Forelimb muscle (tissue), 1 donor: ENCODE results near the gene DRC1. TPM values are rescaled to one million over a fixed set of nuclear protein-coding genes. Genes with fewer than 3 reads are reported as not detected.

ENCODE experiments used
- DNase-seq: peaks from one replicate; pipeline ENCODE4 v3.0.0-alpha.2; 2013; ENCODE audit warnings: low read depth
- polyA plus RNA-seq: library from polyadenylated mRNA; unstranded; fragments of 120-200 nt; gene quantifications from one replicate; pipeline ENCODE4 v1.2.1, GENCODE V29; 2013; ENCODE audit not compliant: insufficient read length

The DRC1 gene
- polyA plus RNA-seq, 1 donor, result 0.16 TPM

DNA sequence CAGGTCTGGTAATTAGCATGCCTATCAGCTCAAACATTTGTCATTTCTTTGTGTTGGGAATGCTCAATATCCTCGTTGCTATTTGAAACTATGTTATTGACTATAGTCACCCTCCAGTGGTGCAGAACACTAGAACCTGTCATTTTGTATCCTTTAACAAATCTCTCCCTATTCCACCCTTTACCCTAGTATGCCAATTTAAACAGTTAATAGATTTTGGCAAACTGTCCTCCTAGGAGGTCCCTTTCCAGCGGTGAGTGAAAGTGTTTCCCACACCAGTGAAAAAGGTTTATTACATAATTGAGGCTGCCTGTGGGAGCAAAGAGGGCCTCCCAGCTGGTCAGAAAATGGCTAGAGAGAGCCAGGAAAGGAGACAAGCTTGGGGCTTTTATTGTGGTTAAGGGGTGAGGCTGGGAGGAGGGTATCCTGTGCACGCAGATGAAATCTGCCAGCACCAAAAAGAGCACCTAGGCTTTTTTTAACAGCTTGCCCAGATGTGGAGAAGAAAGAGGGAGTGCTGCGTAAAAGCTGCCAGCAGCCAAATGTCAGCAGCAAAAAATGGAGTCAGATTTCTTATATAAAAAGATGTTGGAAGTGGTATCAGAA lies 1.8 kb upstream of the DRC1 start:
- DNase-seq, result no peak

DNA sequence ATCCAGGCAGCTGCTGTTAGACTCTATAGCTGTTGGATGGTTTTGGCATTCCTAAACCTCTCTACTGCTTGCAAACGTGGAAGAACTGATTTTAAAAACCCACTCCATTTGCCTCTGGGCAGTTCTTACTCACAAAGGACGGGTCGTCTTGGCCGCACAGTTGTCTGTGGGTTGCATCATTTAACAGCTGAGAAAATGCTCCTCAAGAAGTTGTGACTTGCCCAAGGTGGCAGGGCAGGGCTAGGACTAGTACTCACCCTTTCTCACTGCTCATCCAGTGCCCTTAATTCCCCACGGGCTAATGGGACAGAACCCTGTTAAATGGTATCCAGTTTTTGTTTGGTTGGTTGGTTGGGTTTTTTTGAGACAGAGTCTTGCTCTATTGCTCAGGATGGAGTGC lies 997 bp upstream of the DRC1 start:
- DNase-seq, result no peak

GRCh38 chr2:26407526-26407925 lies 5.8 kb downstream of the DRC1 start:
- no peak for DNase-seq

- no peak for DNase-seq
Observed at GRCh38 chr2:26409785-26410184, 8.1 kb downstream of the DRC1 start.

GRCh38 chr2:26410764-26411243 lies 9.1 kb downstream of the DRC1 start:
- DNase-seq, result no peak

DNA sequence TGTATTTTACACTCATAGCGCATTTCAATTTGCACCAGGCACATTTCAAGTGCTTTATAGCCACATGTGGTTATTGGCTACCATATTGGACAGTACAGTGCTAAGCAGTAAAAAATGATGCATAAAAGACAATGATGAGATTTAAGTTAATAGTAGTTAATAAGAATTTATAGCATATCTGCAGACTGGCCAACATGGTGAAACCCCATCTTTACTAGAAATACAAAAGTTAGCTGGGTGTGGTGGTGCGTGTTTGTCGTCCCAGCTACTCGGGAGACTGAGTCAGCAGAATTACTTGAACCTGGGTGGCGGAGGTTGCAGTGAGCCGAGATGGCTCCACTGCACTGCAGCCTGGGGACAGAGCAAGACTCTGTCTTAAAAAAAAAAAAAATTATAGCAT lies 9.7 kb downstream of the DRC1 start:
- no peak for DNase-seq

- DNase-seq, result no peak
Observed at GRCh38 chr2:26412091-26412673, 10.5 kb downstream of the DRC1 start.

DNA sequence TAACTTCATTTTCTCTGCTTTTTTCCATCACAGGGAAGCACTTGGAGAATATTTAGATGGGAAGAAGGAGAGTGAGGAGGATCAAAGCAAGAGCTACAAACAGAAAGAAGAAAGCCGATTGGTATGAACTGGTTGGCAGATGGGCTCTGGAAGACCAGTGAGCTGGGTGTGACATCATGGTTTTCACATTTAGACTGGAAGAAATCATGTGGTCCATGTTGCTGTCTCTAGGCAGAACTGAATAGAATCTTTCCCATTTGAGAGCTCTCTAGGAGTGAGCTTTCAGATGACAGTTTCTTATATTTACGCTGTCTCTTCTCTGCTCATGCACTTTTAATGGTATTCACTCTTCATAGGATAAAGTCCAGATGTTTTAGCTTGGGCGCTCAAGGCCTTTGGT lies 12.6 kb downstream of the DRC1 start:
- no peak for DNase-seq

DNA sequence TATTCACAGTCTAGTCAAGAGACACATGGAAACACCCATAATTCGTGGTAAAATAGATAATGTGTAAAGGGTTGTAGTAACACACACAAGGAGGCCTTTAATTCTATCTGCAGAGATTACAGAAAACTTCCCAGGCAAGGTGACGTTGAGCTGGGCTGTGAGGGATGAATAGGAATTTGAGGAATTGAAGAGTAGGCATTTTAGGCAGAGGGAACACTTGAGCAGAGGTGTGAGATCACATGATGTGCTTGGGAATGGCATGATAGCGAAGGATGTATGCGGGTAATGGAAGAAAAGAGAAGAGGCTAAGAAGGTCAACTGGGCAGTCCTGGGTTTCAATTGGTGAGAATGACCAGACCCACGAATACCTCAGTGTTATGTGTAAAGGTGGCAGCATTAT lies 20.2 kb downstream of the DRC1 start:
- no peak for DNase-seq

DNA sequence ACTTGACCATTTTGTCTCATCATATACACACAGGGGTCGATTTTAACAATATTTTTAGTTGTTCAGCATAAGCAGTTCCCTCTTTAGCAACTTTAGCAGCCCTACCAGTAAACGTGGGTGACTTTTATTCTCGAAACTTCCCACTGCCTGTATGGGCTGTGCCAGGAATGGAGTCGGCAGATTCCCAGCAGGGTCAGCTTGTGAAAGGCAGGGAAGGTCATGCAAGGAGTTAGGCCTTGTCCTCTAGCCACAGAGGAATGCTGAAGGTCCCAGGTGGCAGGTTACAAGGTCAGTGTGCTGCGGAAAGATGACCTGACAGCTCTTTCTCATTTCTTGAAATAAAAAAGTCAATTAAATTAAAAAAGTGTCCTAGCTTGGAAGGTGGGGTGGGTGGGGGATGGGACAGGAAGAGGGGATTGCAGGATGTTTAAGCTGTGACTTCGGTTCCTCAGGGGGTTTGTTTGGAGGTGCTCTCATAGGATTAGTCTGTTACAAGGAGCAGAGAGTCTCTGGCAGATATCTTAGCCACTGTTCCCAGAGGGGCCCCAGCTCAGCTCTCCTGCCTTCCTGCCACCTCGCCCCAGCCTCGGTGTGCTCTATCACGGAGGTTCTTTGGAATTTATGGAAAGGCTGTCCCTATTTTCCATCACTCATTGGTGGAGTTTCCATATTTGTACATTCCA lies 21.4 kb downstream of the DRC1 start:
- no peak for DNase-seq

DNA sequence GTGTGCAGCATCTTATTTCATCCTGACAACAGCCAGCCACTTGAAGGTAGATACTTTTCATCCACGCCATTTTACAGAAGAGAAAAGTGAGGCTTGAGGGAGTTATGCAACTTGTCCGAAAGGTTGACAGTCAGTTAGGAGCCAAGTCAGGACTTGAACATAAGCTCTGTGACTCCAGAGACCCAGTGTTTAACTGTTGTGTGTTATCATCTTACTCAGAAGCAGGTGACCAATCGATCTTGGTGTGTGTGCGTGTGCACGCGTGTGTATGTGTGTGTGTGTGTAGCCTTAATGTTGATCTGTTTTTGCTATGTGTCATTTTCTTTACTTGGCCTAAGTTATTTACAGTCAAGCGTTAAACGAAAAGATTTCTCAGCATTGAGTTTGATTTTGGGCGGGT lies 22.0 kb downstream of the DRC1 start:
- no peak for DNase-seq

DNA sequence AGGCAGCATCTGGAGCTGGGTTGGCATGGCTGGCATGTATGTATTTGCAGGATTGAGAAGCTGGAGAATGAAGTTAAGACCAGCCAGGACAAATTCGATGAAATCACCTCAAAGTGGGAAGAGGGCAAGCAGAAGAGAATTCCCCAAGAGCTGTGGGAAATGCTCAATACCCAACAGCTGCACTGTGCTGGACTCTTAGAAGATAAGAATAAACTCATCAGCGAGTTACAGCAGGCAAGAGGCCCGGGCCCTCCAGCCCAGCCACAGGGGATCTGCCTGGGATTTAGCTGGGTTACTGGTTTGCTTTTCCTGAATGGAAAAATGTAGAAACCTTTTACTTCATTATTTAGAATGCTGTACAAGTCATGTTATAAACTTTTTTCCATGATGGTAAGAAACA lies 22.5 kb downstream of the DRC1 start:
- no peak for DNase-seq

GRCh38 chr2:26428846-26429245 lies 27.1 kb downstream of the DRC1 start:
- DNase-seq, result no peak

GRCh38 chr2:26429779-26430578 lies 28.3 kb downstream of the DRC1 start:
- no peak for DNase-seq

- DNase-seq, result no peak
Observed at GRCh38 chr2:26430826-26431225, 29.1 kb downstream of the DRC1 start.

GRCh38 chr2:26432363-26432762 lies 30.6 kb downstream of the DRC1 start:
- no peak for DNase-seq

DNA sequence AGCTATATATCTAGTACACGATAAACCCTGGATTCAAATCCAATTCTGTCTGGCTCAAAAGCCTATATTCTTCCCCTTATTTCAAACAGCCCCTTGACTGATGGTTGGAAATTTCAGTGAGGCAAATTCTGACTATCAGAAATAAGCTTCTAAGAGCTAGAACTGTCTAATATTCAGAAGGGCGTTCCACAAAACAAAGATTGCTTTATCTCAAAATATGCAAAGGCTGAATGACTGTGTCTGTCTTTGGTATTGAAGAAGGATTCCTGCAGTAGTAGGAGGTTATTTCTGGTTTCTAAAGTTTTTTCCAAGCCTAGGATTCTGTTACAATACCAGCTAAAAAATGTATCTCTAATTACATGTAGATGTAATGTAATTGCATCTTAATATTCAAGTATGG lies 31.1 kb downstream of the DRC1 start:
- no peak for DNase-seq

DNA sequence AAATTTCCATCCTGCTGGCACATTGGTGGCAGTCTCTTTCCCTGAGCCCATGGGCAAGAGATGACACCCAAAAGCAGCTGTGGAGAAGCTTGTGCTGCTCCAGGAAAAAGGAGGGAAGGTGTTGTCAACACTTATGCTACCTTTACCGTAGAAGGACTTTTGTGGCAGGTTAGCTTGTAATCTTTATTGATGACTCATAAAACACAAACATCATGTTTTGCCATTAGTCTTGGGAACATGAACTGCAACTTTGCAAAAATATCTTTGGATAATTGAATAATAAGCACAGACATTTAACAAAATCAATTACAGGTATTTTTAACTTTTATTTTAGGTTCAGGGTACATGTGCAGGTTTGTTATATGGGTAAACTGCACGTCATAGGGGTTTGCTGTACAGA lies 33.4 kb downstream of the DRC1 start:
- no peak for DNase-seq

- DNase-seq, result no peak
Observed at GRCh38 chr2:26438526-26438925, 36.8 kb downstream of the DRC1 start.

- DNase-seq, result no peak
Observed at GRCh38 chr2:26438926-26439325, 37.2 kb downstream of the DRC1 start.

- DNase-seq, result no peak
Observed at GRCh38 chr2:26442301-26442700, 40.6 kb downstream of the DRC1 start.

DNA sequence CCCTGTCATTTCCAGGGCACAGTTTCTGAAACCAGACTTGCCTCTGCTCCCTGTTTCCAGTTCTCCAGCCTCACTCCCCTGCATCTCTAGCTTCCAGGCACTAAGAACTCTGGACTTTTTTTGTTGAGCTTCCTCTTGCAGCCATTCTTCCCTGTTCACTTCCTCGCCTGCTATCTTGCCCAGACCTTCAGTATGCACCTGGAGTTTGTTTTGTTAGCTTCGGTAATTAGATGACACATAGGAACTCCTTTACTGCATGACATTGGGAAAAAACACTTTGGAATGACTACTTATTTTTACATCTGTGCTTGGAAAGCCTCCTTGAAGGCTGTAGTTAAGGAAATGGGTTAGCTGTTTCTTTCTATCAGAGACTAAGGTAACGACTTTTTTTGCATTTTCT lies 41.0 kb downstream of the DRC1 start:
- DNase-seq, result no peak

GRCh38 chr2:26444236-26444635 lies 42.5 kb downstream of the DRC1 start:
- no peak for DNase-seq
